IPS DF 19.7 (cell line): ENCODE results near the gene HNRNPU.

Source experiments
- DNase-seq: peaks from one replicate; pipeline ENCODE4 v3.0.0-alpha.2; 2013; ENCODE audit warnings: low read depth, low spot score

Gene HNRNPU

GRCh38 chr1:244862699-244863490, 1.4 kb downstream of the HNRNPU start:
- DNase-seq, result no peak

GRCh38 chr1:244862354-244862698, 2.0 kb downstream of the HNRNPU start:
- no peak for DNase-seq

DNA sequence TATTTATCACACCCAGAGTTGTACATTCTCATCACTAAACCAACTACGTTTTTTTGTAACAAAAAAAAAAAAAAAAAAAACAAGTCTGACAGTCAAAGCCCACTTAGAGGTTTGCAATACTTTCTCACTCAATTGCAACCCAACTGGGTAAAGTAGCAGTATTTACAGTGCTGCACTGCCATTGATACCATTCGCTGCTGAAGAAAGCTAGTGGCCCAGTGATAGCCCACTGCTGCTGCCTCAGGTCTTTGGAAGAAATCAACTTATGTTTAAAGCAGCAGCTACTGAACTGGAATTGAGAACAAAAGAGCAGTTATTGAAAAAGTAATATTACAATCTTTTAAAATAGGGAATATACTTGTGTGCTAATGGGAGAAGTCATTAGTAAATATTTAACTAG, 2.7 kb downstream of the HNRNPU start:
- DNase-seq, result no peak

DNA sequence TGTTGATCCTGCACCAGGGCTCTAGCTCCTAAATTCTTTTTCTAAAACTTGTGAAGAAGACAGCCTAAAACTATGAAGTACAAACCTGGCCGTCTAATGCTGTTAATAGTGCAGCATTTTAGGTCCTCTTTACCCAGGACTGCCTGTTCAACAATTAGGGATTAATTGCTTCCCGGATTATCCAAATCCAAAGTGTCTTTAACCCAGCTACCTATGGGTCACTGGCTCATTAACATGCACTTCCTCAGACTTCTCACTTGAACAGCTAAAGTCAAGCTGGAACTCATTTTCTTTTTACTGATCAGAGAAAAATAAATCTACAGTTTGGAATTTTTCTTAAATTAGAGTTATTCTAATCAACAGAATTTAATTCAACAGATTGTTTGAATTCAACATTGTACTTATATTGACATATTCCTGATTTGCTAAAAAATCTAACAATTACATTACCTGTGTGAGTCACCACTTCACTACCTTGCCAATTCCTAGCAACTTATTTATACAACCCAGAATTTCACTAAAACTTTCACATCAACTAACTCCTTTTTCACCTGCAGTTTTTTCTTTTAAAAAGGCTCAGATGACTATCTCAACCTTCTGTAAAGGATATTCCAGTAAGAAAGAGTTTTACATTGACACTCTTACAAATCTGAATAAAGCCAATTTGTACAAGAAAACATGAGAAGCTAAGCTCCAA, 3.3 kb downstream of the HNRNPU start:
- DNase-seq, result no peak

DNA sequence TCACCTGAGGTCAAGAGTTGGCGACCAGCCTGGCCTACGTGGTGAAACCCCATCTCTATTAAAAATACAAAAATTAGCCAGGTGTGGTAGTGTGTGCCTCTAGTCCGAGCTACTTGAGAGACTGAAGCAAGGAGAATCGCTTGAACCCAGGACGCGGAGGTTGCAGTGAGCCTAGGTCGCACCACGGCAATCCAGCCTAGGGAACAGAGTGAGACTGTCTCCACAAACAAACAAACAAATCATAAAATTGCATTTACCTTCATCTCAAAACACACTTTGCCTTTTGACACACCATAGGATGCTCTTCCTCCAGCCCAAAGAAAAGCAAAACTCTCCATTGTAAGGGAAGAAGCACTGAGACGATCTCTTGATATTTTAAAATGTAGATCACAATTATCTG, 4.3 kb downstream of the HNRNPU start:
- DNase-seq, result no peak

DNA sequence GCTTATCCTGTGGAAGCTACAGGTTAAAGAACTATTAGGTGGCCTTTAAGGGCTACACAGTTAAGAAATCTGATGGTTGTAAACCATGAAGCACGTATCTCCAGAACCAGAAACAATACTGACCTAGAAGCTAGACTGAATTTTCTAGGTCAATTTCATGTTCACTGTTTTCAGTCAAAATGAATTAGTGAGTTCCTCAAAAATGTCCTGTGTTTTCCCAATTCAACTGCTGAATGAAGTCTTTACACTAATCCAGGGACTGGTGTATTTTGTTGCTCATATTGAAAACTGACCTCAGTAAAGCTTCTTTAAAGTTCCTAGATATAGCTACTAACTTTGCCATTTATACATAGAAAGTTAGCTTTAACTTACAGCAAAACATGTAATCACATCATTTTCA, 6.0 kb downstream of the HNRNPU start:
- no peak for DNase-seq

DNA sequence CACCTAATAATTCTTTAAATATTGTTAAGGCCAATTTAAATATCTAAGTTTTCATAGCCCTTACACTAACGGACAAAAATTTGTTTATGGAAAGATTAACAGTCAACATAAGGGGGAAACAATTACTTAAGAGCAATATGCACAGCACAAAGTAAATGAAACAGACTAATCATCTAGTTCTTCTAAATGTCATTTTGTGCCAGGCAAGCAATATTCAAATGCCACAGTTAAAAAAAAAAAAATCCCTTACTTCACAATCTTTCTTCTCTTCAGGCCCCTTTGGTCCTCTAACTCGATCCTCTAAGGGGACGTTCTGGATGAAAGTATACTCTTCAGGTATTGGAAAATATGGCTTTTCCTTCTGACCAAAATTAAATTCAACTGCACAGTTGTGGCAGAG, 6.6 kb downstream of the HNRNPU start:
- DNase-seq, result no peak

DNA sequence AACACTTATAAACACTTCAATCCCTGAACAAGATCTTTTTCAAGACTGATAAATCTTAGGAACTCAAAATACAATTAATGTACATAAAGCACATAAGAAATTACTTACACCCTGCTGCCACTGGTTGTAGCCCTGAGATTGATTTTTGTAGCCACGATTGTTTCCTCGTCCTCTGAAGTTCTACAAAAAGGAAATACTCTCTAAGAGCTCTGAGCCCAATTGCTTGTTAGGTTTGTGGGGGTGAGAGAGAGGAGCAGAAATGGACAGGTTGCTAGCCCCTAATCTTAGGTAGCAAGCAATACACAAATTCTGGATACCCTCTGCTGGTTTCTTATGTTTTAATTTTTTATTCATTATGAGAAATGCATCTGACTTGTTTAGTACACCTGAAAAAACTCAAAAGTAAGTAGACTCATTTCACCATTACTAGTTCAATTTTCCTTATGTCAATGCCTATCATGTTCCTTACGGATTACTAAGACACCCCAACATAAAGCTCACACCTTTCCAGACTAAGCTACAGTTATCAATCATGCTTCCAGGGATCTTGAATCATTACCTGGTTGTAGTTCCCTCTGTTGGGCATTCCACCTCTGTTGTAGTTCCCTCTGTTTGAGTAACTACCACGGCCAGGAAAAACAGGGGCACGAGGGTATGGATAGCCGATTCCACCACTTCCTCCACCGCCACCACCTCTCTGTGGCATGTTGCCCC, 9.3 kb downstream of the HNRNPU start:
- DNase-seq, result no peak

- no peak for DNase-seq
These were observed 10.2 kb downstream of the HNRNPU start for GRCh38 chr1:244854166-244854565.

GRCh38 chr1:244852694-244853093, 11.6 kb downstream of the HNRNPU start:
- no peak for DNase-seq

DNA sequence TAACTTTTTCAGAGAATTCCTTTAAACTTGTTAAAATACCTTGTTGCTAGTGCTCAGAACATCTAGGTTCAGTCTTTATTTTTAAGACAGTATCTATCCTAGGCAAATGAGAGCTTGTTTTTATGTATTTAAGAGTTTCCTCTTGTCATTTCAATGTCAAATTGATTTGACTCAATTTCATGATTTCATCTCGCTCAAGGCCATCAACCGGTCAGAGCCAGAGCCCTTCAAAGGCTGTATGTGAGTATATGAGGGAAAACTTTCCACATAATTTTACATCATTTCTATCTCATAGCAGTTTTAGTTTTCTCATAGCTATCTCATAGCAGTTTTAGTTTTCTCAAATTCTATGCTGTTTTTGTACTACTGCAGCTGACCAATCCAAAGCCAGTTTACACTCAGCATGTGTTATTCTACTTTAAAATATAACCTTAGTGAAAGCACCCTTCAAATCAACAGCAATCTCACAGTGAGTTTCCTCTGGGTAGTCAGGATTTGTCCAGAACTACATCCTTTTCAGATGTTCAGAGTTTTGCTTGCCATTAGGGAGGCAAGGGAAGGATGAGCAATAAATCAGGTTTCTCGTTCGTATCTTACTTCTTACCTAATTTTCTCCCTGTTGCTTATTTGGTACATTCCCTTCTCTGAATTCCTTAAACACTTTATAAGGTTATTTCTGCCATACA, 12.7 kb downstream of the HNRNPU start:
- DNase-seq, result no peak

DNA sequence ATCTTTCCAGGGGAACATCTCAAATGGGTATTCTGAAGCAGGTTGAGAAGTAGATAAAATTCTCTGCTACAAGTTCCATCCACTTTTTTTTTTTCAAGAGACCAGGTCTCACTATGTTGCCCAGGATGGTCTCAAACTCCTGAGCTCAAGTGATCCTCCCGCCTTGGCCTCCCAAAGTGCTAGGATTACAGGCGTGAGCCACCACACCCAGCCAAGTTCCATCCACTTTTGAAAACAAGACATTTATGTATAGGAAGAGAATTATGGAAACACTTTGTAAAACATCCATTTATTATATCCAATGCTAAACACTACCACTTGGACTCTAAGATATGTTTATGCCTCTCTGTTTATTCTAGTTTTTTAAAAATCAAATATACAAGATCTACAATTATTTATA, 13.4 kb downstream of the HNRNPU start:
- DNase-seq, result no peak

DNA sequence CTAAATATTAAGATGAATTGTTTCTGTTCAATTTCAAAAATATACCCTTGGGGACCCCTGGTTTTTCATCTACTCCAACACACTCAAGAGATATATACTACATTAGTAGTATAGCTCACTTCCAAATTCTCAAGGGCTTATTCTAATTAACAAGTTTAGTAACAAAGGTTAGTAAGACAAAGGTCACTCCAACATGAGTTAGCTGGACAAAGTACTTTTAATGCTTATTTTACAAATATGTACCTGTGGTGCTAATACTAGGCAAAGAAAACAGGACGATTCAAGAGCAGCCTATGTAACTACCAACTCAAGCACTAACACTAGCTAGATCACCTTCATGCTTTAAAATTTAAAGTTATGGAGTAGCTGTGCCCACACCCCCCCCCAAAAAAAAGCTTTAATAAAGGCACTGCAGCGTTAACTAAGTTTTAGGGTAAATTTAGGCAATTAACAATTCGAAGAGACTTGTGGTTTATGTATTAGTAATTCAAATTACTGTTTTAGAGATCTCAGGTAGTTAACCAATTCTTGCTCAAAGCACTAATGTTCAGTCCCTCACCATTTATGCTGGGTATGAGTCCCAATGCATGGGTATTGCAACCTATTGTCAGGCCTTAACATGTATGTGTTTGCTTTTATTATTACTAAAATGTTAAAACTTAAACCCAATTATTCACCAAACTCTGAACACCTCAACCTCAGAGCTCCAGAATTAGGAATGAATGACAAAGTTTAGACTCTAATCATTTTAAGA, 14.1 kb downstream of the HNRNPU start:
- DNase-seq, result no peak

DNA sequence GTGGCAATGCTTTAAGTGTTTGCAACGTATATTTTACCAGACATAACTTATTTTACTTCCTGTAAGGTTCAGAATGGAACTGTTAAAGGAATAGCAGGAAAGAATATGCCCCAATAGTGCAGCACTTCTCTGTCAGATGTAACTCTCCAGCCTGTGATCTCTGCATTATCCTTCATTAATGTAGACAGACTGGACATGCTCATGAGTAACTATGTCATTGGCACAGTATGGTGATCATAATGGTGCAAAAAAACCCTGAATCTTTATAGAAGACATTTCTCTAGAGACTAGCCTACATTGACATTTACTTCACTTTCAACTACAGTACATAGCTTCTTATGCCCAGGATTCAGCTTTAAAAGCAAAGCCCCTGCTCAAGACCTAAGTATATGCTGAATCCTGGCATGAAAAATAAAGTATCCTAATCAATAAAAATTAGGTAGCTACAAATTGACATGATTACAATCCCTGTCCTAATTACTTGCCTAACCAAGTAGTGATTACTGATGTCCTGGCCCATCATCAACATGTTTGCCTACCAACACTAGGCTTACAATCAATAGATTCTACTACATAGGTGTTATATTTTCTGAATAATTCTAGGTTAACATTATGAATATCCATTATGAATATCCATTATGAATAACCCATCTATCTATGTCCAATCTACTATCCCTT, 15.0 kb downstream of the HNRNPU start:
- no peak for DNase-seq

DNA sequence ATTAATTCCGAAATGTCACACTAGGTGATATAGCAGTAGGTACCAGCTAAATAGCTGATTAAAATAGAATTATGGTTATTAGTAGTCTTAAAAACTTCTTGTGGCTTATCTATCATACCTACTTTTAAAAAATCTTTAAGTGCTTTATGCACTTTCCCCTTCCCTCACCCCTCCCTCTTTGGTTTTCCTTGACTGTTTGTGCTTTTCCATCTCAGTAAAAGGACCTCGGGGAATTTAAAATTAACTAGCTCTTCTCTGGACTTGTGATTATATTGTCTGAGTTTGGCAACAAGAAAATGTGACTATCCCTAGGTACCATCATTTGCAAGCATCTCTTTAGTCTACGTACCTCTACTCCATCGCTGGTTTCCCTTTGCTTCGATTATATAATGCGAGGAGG, 17.7 kb downstream of the HNRNPU start:
- no peak for DNase-seq

- no peak for DNase-seq
These were observed 19.9 kb downstream of the HNRNPU start for GRCh38 chr1:244844155-244845121.

GRCh38 chr1:244843148-244843978, 21.0 kb downstream of the HNRNPU start:
- no peak for DNase-seq

- no peak for DNase-seq
These were observed 22.9 kb downstream of the HNRNPU start for GRCh38 chr1:244841273-244841927.
